Peyer's patch (tissue), 4 donors: Measurements from ENCODE around the gene GRK6. TPM values are rescaled to one million over a fixed set of nuclear protein-coding genes. Genes with fewer than 3 reads are reported as not detected.

ENCODE experiments used
- DNase-seq, 3 donors: peaks; one replicate each; pipeline ENCODE4 v3.0.0-alpha.2; 2017 to 2019
- H3K27ac ChIP-seq, 4 donors: fragments of 200-600 bp; sonication (generic); one replicate each; pipeline ENCODE4 v1.5.1; 2016 to 2019
- H3K27me3 ChIP-seq, 2 donors: fragments of 200-600 bp; sonication (generic); one replicate each; pipeline ENCODE4 v1.5.1; 2019
- H3K36me3 ChIP-seq, 3 donors: fragments of 200-600 bp; sonication (generic); one replicate each; pipeline ENCODE4 v1.5.1; 2016 to 2019
- H3K4me1 ChIP-seq, 4 donors: fragments of 200-600 bp; sonication (generic); one replicate each; pipeline ENCODE4 v1.5.1; 2016 to 2019
- H3K4me3 ChIP-seq, 4 donors: fragments of 200-600 bp; sonication (generic); 1 replicate in 3 of 4; 2 replicates in 1 of 4; pipeline ENCODE4 v1.5.1; 2016 to 2019; ENCODE audit warnings: mild to moderate bottlenecking in 1 of 4
- H3K9me3 ChIP-seq, 4 donors: fragments of 200-600 bp; sonication (generic); one replicate each; pipeline ENCODE4 v1.5.1; 2016 to 2019; ENCODE audit warnings: mild to moderate bottlenecking in 1 of 4
- POLR2A ChIP-seq, 2 donors: fragments of 450-650 bp; IDR thresholded peaks; one replicate each; pipeline ENCODE4 v1.5.1; 2017; ENCODE audit warnings: antibody characterized with exemption in 2 of 2, mild to moderate bottlenecking in 2 of 2, moderate library complexity in 2 of 2
- total RNA-seq, 4 donors: library from RNA; depleted of rRNA; stranded (reverse); fragments of >200 nt; gene quantifications; one replicate each; pipeline ENCODE4 v1.1.0, GENCODE V29; 2016
- TF ChIP-seq, protein P1 (sequence below), 6 experiments: fragments of 450-650 bp in 4 of 6; fragments of 200-600 bp in 2 of 6; sonication (generic) in 1 of 6; IDR thresholded peaks; one replicate each; pipeline ENCODE4 v1.5.1; 2017 to 2019; ENCODE audit warnings: antibody characterized with exemption in 6 of 6, mild to moderate bottlenecking in 3 of 6, moderate library complexity in 1 of 6

GRK6 gene
- total RNA-seq, 4 donors from 2014 or later, result 36.2 to 140 (median 40.7) TPM

DNA sequence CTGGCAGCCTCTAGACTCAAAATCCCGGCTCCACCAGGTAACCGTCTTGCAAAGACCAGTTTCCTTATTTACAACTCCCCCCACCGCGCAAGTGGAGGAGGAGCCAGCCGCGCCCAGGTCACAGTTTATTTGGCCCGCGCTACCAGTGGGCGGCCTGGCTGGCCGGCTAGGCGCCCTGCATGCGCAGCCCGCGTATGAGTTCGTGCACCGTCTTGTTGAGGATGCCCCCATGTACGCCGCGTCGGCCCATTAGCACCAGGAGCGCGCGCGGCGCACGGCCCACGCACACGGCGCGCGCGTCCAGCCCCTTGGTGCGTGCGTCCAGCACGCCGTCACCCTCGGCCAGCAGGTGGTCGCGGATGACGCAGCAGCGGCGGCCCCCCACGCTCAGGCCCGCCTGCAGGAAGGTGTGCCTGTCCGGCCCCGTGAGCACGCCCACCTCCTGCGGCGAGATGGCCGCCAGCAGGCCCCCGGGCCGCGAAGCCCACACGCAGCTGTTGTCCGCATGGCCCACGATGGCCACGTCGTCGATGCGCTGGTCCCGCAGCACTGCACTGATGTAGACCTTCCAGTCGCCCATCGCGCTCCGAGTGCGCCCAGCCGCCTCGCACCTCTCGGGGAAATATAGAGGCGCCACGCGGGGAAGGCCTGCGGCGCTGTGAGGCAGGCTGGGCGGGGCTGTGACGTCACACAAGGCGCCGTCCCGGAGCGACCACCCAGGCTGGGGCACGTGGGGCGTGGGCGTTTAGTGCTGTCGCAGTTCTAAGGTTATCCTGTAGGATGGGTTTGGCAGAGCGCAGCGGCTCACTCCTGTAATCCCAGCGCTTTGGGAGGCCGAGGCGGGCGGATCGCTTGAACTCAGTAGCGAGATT, 26.2 kb upstream of the GRK6 start, which contains the start of gene PFN3:
Gene PFN3 (minus strand): TSS at position 665 of the 872 bp plus-strand sequence. CDS start 85 bp downstream, at position 580.
- TF ChIP-seq, protein P1, sequence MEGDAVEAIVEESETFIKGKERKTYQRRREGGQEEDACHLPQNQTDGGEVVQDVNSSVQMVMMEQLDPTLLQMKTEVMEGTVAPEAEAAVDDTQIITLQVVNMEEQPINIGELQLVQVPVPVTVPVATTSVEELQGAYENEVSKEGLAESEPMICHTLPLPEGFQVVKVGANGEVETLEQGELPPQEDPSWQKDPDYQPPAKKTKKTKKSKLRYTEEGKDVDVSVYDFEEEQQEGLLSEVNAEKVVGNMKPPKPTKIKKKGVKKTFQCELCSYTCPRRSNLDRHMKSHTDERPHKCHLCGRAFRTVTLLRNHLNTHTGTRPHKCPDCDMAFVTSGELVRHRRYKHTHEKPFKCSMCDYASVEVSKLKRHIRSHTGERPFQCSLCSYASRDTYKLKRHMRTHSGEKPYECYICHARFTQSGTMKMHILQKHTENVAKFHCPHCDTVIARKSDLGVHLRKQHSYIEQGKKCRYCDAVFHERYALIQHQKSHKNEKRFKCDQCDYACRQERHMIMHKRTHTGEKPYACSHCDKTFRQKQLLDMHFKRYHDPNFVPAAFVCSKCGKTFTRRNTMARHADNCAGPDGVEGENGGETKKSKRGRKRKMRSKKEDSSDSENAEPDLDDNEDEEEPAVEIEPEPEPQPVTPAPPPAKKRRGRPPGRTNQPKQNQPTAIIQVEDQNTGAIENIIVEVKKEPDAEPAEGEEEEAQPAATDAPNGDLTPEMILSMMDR (IDR thresholded peaks at IDR 0.05), result no peak
- TF ChIP-seq POLR2A (IDR thresholded peaks at IDR 0.05), result peak in 1 of 2 donors; percentile 10
- DNase-seq, result peak in 2 of 3 donors; percentile 70 to 83
- H3K36me3 ChIP-seq, result no peaks in the 10 kb centered on the region

DNA sequence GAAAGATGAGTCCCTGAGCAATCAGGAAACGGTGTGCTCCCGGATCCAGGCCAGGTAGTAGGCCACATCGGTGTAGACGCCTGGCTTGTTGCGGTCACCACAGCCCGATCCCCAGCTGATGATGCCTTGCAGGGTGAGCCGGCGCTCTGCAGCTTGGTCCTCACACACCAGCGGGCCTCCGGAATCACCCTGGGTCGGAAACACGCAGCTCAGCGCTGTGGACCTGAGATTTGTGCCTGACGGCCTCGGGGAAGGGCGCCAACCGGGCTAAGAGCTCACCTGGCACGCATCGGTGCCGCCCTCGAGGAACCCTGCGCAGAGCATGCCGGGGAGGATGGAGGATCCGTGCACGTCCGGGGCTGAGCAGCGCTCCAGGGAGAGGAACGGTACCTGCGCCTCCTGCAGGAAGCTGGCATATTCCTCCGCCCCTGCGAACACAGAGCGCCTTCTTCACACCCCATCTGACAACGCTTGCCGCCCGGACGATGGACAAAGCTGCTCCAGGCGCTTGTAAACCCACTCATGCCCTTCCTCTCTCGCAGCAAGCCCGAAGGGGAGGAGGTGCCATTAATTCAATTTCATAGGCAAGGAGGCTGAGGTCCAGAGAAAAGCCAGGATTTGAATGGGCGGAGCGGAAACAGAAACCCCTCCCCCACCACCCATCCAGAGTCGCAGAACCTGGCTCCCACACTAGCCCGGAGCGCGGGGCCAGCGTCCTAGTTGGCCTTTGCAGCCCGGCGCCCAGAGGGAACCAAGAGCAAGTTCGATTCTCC, 24.0 kb upstream of the GRK6 start:
- peaks cover 4 to 43% (median 28%) of the 10 kb centered on the region in 4 donors for H3K4me1 ChIP-seq
- TF ChIP-seq, protein P1 (IDR thresholded peaks at IDR 0.05), result peak in 5 of 6 experiments; percentile 13 to 67 (median 62)
- peak in 1 of 2 donors; percentile 50 for TF ChIP-seq POLR2A (IDR thresholded peaks at IDR 0.05)
- H3K27me3 ChIP-seq, result peaks cover 0 to 24% of the 10 kb centered on the region in 2 donors
- DNase-seq, result peak; percentile 64 to 90 (median 90)
- H3K4me3 ChIP-seq, result peak overlapping the region; percentile 41 to 79 (median 68)
- H3K36me3 ChIP-seq, result no peaks in the 10 kb centered on the region
- H3K27ac ChIP-seq, result peak overlapping the region; percentile 17 to 86 (median 58)
- peaks cover 0 to 5% (median 0%) of the 10 kb centered on the region in 4 donors for H3K9me3 ChIP-seq

More for the DNA sequence above, 26.2 kb upstream of the GRK6 start, which contains the start of gene PFN3:
- Histone ChIP-seq H3K9me3 (peaks cover 0 to 5% (median 0%) of the 10 kb centered on the region in 4 donors), H3K4me1 (peaks cover 4 to 43% (median 25%) of the 10 kb centered on the region in 4 donors), H3K4me3 (peak within 1 kb of the TSS in 2 of 4 donors; percentile 17 to 32), H3K27me3 (peaks cover 0 to 24% of the 10 kb centered on the region in 2 donors), H3K27ac (peak within 1 kb of the TSS in 2 of 4 donors; percentile 29 to 31)

DNA sequence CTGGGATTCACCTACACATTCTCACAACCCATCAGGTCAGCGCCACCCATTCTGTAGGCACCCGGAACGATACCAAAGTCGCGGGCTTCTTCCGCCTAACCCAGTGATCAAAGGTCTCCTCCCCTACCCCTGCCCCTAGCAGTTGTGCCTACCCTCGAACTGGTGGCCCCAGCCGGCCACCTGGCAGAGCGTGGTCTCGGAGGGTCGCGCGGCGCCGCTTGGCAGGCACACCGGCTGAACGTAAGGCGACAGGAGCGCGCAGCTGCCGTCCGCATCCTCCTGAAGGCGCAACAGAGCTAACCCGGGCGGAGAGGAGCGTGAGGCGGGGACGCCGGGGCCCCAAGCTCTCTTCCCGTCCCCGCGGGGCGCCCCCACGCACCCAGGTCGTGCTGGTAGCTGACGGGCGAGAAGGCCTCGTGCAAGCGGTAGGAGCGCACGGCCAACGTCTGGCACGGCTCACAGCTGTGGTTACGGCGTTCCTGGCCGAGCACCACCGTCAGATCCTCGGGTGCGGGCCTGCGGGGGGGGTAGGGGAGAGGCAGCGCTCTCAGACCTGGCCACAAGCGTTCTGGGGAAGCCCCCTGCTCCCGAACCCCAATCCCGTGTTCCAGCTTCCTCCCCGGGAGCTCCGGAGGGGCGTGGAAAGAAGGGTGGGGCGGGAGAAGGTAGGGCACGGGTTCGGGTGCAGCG, 23.2 kb upstream of the GRK6 start:
- no peaks in the 10 kb centered on the region for H3K36me3 ChIP-seq
- H3K9me3 ChIP-seq, result peaks cover 0 to 5% (median 0%) of the 10 kb centered on the region in 4 donors
- peaks cover 4 to 43% (median 28%) of the 10 kb centered on the region in 4 donors for H3K4me1 ChIP-seq
- peak overlapping the region; percentile 41 to 79 (median 68) for H3K4me3 ChIP-seq
- DNase-seq, result peak in 2 of 3 donors; percentile 40 to 68
- H3K27me3 ChIP-seq, result peaks cover 0 to 24% of the 10 kb centered on the region in 2 donors
- peak overlapping the region; percentile 52 to 86 (median 69) for H3K27ac ChIP-seq
- TF ChIP-seq POLR2A (IDR thresholded peaks at IDR 0.05), result no peak
- TF ChIP-seq, protein P1 (IDR thresholded peaks at IDR 0.05), result no peak

DNA sequence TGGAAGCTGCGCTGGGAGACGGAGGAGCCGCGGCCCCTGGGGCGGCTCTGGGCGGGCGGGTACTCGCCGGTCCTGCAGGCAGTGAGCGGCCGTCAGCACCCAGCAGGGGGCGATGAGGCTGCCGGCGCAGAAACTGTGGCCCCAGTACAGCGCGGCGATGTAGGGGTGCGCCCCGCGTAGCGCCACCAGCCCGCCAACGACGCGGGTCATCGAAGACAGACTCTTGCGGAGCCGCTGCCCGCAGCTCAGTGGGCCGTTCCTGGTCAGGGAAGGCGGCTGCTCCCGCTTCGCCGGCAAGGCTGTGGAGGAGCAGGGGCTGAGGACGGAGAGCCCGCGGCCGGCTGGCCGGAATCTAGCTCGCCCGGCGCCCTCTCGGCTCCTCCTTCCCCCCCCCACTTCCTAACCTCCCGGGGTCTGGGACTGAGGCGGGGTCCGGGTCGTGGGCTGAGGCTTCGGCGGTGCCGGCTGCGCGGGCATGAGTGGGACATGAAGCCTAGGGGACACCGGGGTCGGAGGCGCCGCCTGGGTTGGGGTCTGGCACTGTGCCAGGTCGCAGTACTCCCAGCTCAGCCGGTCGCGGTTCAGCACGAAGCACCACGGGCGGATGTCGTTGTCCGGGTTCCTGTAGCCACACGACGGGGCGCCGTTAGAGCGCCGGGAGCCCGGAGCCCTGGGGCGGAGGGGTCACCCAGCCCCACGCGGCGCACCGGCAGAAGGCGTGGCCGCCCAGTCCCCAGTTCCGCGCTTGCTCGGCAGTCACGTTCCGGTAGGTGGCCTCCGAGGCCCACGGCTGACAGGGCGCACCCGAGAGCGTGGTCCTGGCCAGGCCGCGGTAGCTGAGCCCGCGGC, 22.5 kb upstream of the GRK6 start:
- H3K4me3 ChIP-seq, result peak overlapping the region; percentile 41 to 79 (median 68)
- peaks cover 0 to 24% of the 10 kb centered on the region in 2 donors for H3K27me3 ChIP-seq
- H3K9me3 ChIP-seq, result peaks cover 0 to 5% (median 0%) of the 10 kb centered on the region in 4 donors
- H3K36me3 ChIP-seq, result no peaks in the 10 kb centered on the region
- H3K4me1 ChIP-seq, result peaks cover 4 to 43% (median 28%) of the 10 kb centered on the region in 4 donors
- TF ChIP-seq POLR2A (IDR thresholded peaks at IDR 0.05), result no peak
- TF ChIP-seq, protein P1 (IDR thresholded peaks at IDR 0.05), result peak; percentile 80 to 96 (median 88)
- peak overlapping the region; percentile 52 to 86 (median 69) for H3K27ac ChIP-seq
- DNase-seq, result peak; percentile 88 to 95 (median 91)
